NAMALWA (cell line): Measurements from ENCODE around the gene SMARCC1.
"Not testable (repeated sequence)": the region's sequence is repeated elsewhere in the genome, so short reads cannot be mapped to it uniquely, and the experiment has no call there.

Source experiments
- DNase-seq: peaks from one replicate; pipeline ENCODE4 v3.0.0-alpha.2; 2015; ENCODE audit warnings: low spot score

SMARCC1 gene

GRCh38 chr3:47766186-47766585 lies 15.5 kb downstream of the SMARCC1 start:
- DNase-seq, result no peak

GRCh38 chr3:47762233-47762632 lies 19.5 kb downstream of the SMARCC1 start:
- DNase-seq, result no peak

- DNase-seq, result no peak
Observed at GRCh38 chr3:47761046-47761445, 20.6 kb downstream of the SMARCC1 start.

GRCh38 chr3:47760207-47760606 lies 21.5 kb downstream of the SMARCC1 start:
- not testable (repeated sequence) for DNase-seq

- no peak for DNase-seq
Observed at GRCh38 chr3:47758261-47759025, 23.2 kb downstream of the SMARCC1 start.

GRCh38 chr3:47752716-47753115 lies 29.0 kb downstream of the SMARCC1 start:
- DNase-seq, result no peak

- not testable (repeated sequence) for DNase-seq
Observed at GRCh38 chr3:47750811-47751354, 30.8 kb downstream of the SMARCC1 start.

- DNase-seq, result no peak
Observed at GRCh38 chr3:47747558-47747957, 34.1 kb downstream of the SMARCC1 start.

GRCh38 chr3:47746264-47746663 lies 35.4 kb downstream of the SMARCC1 start:
- DNase-seq, result no peak

- DNase-seq, result no peak
Observed at GRCh38 chr3:47743855-47744254, 37.8 kb downstream of the SMARCC1 start.

GRCh38 chr3:47743352-47743751 lies 38.3 kb downstream of the SMARCC1 start:
- DNase-seq, result not testable (repeated sequence)

GRCh38 chr3:47741925-47742324 lies 39.8 kb downstream of the SMARCC1 start:
- DNase-seq, result no peak

GRCh38 chr3:47732143-47732542 lies 49.5 kb downstream of the SMARCC1 start:
- DNase-seq, result no peak

GRCh38 chr3:47731061-47731460 lies 50.6 kb downstream of the SMARCC1 start:
- no peak for DNase-seq

GRCh38 chr3:47722859-47723258 lies 58.8 kb downstream of the SMARCC1 start:
- no peak for DNase-seq

- not testable (repeated sequence) for DNase-seq
Observed at GRCh38 chr3:47717448-47717847, 64.2 kb downstream of the SMARCC1 start.

- DNase-seq, result no peak
Observed at GRCh38 chr3:47716656-47717055, 65.0 kb downstream of the SMARCC1 start.

GRCh38 chr3:47715928-47716327 lies 65.8 kb downstream of the SMARCC1 start:
- no peak for DNase-seq

- no peak for DNase-seq
Observed at GRCh38 chr3:47714606-47715005, 67.1 kb downstream of the SMARCC1 start.

GRCh38 chr3:47713655-47714054 lies 68.0 kb downstream of the SMARCC1 start:
- DNase-seq, result no peak

GRCh38 chr3:47712398-47712797 lies 69.3 kb downstream of the SMARCC1 start:
- no peak for DNase-seq

GRCh38 chr3:47711596-47711995 lies 70.1 kb downstream of the SMARCC1 start:
- no peak for DNase-seq

- no peak for DNase-seq
Observed at GRCh38 chr3:47705391-47705790, 76.3 kb downstream of the SMARCC1 start.

- no peak for DNase-seq
Observed at GRCh38 chr3:47704237-47704612, 77.5 kb downstream of the SMARCC1 start.
